AG04450 (cell line): Measurements from ENCODE around the gene ALPL. TPM values are rescaled to one million over a fixed set of nuclear protein-coding genes. Genes with fewer than 3 reads are reported as not detected.
"Not testable (repeated sequence)": the region's sequence is repeated elsewhere in the genome, so short reads cannot be mapped to it uniquely, and the experiment has no call there.

Experiments used
- CTCF ChIA-PET: fragments of 300-600, 350-600 bp; formaldehyde crosslinking; extraction: SDS; loops from one replicate; lab custom pipeline; 2022; ENCODE audit warnings: antibody characterized with exemption, inconsistent platforms; lab: Charles Lee
- POLR2A ChIA-PET: fragments of 350-600 bp; formaldehyde crosslinking; extraction: SDS; loops from one replicate; lab custom pipeline; 2021; ENCODE audit warnings: antibody characterized with exemption, inconsistent platforms; lab: Yijun Ruan, JAX
- DNase-seq: peaks from one replicate; pipeline ENCODE4 v3.0.0-alpha.2; 2011; ENCODE audit warnings: low read depth, low spot score
- H3K27ac ChIP-seq: one replicate; pipeline ENCODE4 v1.5.1; 2012; ENCODE audit warnings: low read depth, low read length, control low read depth
- H3K27me3 ChIP-seq: one replicate; pipeline ENCODE4 v1.6.0; 2012; ENCODE audit warnings: low read length; ENCODE audit not compliant: control insufficient read depth, insufficient read depth
- H3K4me3 ChIP-seq: 2 replicates; pipeline ENCODE4 v1.5.1; 2011; ENCODE audit warnings: mild to moderate bottlenecking, low read depth, low read length, control low read depth
- H3K9me3 ChIP-seq: 2 replicates; pipeline ENCODE4 v1.5.1; 2012; ENCODE audit warnings: low read length; ENCODE audit not compliant: control insufficient read depth, insufficient read depth
- CTCF ChIP-seq: IDR thresholded peaks from 2 replicates; pipeline ENCODE4 v1.5.1; 2011; ENCODE audit warnings: low read depth, low read length, control low read depth, inconsistent platforms
- polyA plus RNA-seq: library from polyadenylated mRNA; depleted of rRNA; stranded (reverse); fragments of >200 nt; gene quantifications from 2 replicates; pipeline ENCODE4 v1.2.3, GENCODE V29; 2011

ALPL gene
- polyA plus RNA-seq, 1 experiment = 1.8 TPM

GRCh38 chr1:21562896-21563295 is 53.7 kb downstream of the ALPL start:
- no peak for TF ChIP-seq CTCF
- CTCF ChIA-PET = no interaction called here

GRCh38 chr1:21563971-21564370 is 54.7 kb downstream of the ALPL start:
- Histone ChIP-seq H3K4me3 (no peak overlapping the region), H3K27me3 (peaks cover 7% of the 10 kb centered on the region), H3K27ac (no peak overlapping the region), H3K9me3 (no peaks in the 10 kb centered on the region; the same call in 1 of the 2 replicates)
- no peak for TF ChIP-seq CTCF
- ChIA-PET CTCF (no interaction called here), POLR2A (no interaction called here)
- no peak for DNase-seq

More at GRCh38 chr1:21562896-21563295, 53.7 kb downstream of the ALPL start:
- POLR2A ChIA-PET = no interaction called here
- DNase-seq = no peak
- Histone ChIP-seq H3K9me3 (no peaks in the 10 kb centered on the region; the same call in 1 of the 2 replicates), H3K4me3 (no peak overlapping the region), H3K27me3 (peaks cover 11% of the 10 kb centered on the region), H3K27ac (no peak overlapping the region)

GRCh38 chr1:21564521-21565095 is 55.4 kb downstream of the ALPL start:
- H3K4me3 ChIP-seq = no peak overlapping the region

GRCh38 chr1:21565285-21565684 is 56.1 kb downstream of the ALPL start:
- TF ChIP-seq CTCF = no peak
- DNase-seq = no peak

More at GRCh38 chr1:21564521-21565095, 55.4 kb downstream of the ALPL start:
- Histone ChIP-seq H3K27ac (no peak overlapping the region), H3K27me3 (peaks cover 7% of the 10 kb centered on the region), H3K9me3 (no peaks in the 10 kb centered on the region; the same call in 1 of the 2 replicates)
- no peak for TF ChIP-seq CTCF
- POLR2A ChIA-PET = no interaction called here
- no peak for DNase-seq
- CTCF ChIA-PET = no interaction called here

GRCh38 chr1:21566361-21566760 is 57.1 kb downstream of the ALPL start:
- H3K27me3 ChIP-seq, H3K27ac ChIP-seq, DNase-seq, H3K4me3 ChIP-seq, POLR2A ChIA-PET, H3K9me3 ChIP-seq: not testable (repeated sequence)
- CTCF ChIA-PET = interaction anchor here (0.6 kb wide), 1 partner anchor 45 kb away, joined by 3 read pairs; no protein-coding TSS in a partner anchor

More at GRCh38 chr1:21565285-21565684, 56.1 kb downstream of the ALPL start:
- Histone ChIP-seq H3K4me3 (no peak overlapping the region), H3K27ac (no peak overlapping the region), H3K27me3 (peaks cover 7% of the 10 kb centered on the region), H3K9me3 (no peaks in the 10 kb centered on the region; the same call in 1 of the 2 replicates)
- ChIA-PET POLR2A (no interaction called here), CTCF (no interaction called here)
